ENCODE measurements around the gene ASTN1.
A peak's percentile ranks its signal among the peaks of the same experiment; 100 is the strongest.

Gene ASTN1

DNA sequence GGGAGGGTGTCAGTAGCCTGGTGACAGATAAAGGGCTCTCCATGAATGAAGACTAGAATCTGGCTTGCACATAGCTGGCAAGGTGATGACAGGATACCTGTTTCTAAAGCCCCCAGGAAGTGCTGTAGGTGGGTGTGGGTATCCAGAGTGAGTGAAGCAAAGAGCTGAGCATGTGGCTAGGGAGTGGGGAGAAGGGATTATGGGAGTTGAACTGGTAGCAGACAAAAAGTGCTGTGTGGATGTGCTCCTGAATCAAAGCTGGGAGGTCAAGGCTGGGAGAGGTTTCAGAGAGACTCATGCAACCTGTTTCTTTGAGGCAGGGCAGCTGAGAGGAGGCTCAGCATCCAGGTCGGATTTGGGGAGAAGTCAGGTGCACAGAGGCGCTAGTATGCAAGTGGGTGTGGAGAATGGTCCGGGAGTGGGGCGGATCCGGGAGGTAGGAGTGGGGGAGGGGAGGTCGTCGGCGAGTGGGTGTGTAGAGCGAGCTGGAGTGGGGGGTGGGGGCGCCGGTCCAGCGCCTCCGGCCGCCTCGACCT is 600 bp downstream of the ASTN1 start:
- no peak for DNase-seq (ENCODE audit: low spot score)

DNA sequence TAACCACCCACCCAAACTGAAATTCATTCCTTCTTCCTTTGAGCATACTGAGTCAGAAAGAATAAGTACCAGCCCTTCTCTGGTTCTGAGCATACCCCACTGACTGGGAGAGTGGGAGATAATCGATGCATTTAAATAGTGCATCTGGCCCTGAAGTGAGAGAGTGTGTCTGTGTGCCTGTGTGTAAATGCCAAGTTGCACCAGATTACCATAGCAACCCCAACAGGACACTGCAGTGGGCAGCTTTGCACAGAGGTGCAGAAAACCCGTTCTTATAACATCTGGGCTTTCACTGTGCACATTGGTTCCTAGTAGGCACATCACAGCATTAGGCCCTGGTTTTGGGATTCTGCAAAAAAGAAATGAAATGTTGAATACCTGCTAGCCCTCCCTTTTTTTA is 2.3 kb downstream of the ASTN1 start:
- no peak for DNase-seq (ENCODE audit: low spot score)

DNA sequence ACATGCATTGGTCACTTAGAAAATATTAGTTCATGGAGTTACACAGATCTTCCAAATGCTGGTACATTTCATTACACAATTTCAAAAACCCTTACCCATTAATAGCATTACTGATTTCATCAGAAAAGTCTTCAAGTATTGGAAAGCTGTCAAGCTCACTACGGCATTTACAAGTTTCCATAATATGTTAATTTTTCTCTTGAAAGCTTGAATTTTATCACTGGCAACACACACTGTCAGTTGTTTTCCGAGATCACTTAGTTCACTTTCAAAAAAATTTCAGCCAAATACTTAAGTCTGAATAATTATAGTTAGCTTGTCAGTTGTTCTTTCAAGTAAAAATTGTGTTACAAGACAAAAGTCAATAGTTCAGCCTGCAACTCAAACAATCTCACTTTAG is 18.0 kb downstream of the ASTN1 start:
- DNase-seq (ENCODE audit: low spot score) = no peak

DNA sequence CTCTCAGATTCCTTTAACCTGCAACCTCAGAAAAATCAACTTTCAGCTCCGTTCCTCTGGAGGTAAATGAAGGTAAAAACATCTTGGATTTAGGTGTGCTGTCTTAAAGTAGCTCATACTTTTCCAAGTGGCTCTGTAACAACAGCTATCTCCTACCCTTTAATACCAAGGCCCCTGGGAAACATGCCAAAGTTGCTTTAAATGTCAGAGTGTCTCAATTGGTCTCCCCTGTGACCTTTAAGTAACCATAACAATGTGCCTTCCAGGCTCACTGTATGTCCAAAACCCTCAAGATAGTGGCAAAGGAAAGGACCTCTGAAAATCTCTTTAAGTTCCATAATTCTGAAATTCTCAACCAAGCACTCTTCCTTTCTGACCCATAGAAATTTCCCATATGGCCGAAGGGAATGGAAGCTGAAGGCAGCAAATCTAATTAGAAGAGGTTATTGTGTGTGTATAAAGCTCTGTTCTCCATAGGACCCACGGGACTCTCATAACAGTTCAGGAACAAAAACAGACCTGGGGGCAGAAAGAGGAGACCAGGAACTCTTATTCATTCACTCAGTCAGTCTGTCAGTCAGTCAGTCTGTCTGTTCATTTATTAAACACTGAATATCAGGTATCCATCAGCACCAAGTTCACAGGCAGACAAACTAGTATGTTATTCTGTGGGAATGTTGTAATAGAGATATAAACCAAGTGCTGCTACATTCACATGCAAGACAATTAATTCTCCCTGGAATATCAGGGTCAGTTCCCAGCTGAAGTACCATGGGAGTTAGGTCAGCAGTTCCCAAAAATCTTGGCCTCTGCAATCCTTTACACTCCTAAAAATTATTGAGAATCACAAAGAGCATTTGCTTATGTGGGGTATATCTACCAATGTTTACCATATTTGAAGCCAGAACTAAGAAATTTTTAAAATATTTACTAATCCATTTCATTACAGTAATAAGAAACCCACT is 19.1 kb downstream of the ASTN1 start:
- DNase-seq (ENCODE audit: low spot score) = no peak

DNA sequence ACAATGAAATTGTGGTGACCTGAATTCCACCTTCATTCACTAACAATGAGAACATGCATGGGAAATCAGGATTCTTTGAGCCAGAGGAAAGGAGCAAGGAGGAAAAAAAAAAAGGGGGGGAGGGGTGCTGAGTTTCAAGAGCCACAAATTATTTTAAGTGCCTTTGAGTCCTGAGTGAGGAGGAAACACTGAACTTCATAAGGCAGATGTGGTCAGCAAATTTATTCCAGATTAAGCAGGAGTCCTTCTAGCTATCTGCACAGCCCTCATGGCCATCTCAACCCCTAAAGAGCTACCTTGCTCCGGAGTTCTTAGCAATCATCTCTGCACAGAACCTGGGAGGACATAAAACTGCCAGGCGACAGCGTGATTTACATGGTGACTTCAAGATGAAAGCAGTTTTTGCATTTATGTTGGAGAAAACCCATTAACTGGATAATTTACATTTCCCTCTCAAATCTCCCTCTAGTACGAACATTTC is 21.7 kb downstream of the ASTN1 start:
- no peak for DNase-seq (ENCODE audit: low spot score)

DNA sequence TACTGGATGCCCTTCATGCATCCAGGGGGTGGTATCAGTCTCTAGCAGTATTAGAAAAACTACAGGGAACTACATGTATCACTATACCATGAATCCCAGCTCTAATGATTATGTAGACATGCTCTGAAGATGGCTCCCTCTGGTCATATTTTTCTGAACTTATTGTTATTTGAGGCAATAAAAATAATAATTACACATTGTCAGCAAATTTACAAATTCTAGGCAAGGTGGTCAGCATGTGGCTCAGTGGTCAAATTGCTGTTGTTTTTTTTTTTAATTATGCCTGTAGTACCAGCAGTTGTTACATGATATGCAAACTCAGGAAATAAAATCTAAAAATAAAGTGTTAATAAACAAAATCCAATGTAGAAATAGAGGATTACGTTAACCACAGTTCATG is 22.5 kb downstream of the ASTN1 start:
- DNase-seq (ENCODE audit: low spot score) = no peak

DNA sequence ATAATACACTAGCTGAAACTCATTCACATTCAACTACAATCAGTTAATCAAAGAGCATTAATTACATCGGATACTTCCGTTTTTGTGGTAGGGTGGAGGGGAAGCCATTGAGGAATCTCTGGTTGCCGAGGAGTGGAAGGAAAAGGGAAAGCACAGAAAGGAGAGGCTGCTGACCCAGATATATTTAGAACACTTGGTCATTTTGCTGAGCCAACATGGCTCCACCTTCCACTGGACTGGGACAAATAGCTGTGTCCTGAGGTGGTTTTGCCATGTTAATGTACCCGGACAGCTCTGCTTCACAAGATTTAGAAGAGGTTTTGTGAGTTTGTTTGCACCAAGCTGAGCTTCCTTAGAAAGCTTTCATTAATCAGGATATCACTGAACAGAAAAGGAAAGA is 26.2 kb downstream of the ASTN1 start:
- DNase-seq (ENCODE audit: low spot score) = no peak

DNA sequence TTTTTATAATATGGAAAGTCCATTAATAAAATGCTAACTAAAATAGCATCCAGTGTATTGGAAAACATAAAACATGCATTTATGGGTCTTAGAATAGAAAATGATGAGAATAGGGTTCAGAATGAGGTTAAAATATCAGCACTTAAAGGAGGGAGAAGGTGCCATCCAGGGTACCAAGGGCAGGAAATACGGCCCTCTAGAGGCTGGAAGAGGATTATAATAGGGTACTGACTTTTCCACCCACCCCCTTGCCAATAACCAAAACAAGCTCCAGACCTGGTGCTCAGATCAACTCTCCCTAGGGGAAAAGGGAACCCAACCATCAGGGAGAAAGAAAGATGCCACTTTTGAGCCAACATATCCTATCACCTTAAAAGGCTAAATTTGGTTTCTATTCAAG is 26.7 kb downstream of the ASTN1 start:
- no peak for DNase-seq (ENCODE audit: low spot score)

DNA sequence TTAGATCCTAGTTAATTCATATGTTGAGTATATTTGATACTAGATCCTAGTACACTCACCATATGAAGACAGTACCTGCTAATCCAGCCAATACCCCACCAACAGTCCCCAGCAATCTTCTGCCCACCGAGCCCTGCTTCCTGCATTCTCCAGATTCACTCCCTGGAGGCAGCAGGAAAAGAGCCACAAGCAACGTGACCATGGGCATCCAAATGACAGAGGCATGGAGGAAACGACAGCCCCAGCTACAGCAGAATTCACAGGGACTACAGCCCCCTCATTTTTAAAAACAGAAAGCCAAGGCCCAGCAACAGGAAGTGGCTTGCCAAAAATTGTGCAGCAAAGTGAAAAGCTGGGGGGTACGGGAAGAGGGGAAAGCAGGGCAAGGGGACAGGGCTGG is 29.3 kb downstream of the ASTN1 start:
- DNase-seq (ENCODE audit: low spot score) = no peak

DNA sequence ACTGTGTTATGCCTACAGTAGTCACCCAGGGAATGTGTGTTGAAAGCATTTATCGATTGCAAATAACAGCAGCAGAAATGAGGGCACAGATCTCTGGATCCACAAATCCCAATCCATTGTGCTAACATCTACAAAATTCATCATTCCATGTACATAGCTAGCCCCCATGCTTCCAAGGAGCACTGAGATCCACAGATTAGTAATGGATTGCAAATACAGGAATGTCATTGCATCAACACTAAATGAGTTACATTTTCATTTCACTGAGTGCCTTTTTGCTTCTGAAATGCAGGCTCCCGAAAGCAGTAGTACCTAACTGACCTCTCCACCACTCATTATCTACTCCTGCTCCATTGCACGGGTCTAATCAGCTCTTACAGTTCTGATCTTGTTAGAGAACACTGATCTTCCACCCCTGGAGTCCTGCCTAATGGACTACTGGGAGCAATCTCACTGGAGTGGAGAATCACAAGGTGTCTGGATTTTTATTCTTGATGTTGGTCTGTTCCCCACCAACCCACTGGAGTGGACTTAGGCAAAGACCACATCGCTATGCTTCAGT is 30.5 kb downstream of the ASTN1 start:
- no peak for DNase-seq (ENCODE audit: low spot score)

DNA sequence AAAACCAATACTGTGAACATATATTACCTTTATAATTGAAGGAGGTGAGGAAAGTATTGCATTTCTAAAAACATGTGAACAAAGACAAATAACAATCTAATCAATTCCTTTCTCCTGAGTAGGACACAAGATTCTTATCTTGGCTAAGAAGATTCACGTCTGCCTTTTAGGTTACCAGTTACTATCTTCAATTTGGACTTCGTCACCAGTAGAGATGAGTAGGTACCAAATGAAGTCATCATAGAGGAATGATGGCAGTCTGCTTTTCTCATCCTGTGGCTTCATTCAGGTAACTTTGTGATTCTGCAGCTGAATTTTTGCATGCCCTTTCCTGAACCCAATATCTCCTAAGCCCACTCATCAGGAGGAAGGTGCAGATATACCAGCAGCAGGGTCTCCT is 32.4 kb downstream of the ASTN1 start:
- no peak for DNase-seq (ENCODE audit: low spot score)

DNA sequence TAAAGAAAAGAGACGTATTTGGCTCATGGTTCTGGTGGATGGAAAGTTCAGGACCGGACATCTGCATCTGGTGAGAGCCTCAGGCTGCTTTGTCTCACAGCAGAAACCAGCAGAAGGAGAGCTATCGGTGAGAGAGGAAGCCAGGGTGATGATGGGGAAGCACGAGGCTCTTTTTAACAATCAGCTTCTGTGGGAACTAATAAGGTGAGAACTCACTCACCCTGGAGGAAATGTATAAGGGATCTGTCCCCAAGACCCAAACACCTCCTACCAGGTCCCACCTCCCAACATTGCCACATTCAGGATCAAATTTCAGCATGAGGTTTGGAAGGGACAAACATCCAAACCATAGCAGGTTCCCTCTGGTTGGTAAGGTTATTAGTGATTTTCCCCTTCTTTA is 32.8 kb downstream of the ASTN1 start:
- no peak for DNase-seq (ENCODE audit: low spot score)

DNA sequence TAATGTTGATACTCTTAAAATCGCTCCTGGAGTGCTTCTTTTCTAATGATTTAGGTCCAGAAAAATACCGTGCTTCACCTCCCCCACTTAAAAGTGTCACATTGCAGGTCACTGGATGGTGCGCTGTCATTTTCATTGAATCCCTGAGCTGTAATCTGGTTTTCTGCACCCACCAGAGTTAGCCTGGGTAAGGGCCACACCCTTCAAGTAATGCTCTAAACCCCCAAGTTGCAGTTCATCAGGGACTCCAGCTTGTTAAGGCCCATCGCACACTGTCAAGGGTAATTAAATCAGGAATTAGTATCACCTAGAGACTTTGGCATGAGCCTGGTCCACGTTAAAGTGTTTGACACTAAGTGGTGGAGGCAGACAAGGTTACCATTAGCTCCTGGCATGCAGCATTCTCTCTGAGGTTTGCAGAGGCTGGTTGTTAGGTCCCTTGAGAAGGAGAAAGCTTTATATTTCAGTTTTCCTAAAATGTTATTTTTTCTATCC is 34.0 kb downstream of the ASTN1 start:
- DNase-seq (ENCODE audit: low spot score) = no peak

DNA sequence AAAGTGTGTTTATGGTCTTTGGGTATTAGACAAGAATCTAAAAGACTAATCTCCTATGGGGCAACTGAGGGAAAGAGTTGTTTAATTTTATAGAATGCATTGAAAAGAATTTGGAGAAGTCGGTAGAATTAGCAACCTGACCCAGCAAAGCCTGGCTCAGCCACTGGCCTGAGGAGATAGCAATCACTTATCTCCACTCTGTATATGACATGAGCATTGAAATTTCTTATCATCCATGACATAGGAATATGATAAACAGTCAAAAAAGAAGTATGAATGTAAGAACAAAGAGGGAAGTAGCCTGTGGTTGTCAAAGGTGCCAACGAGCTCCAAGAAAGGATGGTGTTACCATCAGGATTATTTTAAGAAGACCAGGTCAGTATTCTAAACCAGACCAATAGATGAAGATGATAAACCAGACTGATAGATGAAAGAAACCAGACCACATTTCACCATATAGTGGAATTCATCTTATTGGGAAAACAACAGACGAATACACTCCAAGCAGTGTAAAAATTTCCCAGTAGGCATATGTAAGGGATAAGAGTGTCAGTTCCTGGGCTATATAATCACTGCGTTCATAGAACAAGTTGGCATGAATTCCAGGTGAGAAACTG is 35.7 kb downstream of the ASTN1 start:
- no peak for DNase-seq (ENCODE audit: low spot score)

DNA sequence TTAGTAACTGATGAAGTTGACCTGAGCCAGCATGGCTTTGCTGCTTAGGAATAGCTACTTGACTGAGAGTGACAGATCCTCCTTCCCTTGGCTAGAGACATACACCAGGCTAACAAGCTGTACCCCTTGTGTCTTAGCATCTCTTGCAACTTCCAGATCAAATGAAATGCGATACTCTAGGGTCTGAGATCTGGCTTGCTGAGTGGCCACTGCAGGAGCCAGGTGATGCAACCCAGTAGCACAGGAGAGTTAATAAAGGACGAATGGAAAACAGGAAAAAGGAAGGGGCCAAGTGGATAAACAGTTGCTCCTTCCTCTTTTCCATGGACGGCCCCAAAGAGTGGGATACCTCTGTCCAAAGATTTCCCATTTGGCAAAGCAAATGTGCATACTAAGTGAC is 38.2 kb downstream of the ASTN1 start:
- DNase-seq (ENCODE audit: low spot score) = no peak

DNA sequence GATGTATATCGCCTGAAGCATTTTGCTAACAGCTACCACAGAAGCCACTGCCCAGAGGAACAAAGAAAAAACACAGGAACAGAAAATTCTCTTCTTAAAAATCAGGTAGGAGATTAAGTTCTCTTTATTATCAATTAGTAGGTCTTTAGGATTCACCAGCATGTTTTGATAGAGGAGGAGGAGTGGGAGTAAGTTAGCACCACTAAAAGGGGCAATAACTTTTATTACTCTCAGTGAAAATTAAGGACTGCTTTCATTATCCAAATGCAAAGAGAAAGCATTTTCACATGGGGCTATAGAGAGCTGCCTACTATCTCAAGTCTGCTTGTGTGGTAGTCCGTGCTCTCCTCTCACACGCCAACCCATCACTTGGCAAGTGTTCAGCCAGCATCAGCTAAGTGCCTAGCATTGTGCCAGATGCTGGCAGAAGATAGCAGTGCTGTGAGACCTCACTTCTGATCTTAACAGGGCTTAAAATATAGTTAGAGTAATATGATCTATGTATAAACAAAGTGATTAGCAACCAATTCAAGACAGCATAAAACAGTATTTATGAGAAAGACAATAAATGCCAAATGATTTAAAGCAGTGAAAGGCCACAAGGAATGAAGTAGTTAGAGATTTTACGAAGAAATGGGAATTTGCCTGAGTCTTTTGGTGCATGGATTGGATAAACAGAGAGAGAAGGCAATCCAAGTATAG is 39.8 kb downstream of the ASTN1 start:
- no peak for DNase-seq (ENCODE audit: low spot score)

DNA sequence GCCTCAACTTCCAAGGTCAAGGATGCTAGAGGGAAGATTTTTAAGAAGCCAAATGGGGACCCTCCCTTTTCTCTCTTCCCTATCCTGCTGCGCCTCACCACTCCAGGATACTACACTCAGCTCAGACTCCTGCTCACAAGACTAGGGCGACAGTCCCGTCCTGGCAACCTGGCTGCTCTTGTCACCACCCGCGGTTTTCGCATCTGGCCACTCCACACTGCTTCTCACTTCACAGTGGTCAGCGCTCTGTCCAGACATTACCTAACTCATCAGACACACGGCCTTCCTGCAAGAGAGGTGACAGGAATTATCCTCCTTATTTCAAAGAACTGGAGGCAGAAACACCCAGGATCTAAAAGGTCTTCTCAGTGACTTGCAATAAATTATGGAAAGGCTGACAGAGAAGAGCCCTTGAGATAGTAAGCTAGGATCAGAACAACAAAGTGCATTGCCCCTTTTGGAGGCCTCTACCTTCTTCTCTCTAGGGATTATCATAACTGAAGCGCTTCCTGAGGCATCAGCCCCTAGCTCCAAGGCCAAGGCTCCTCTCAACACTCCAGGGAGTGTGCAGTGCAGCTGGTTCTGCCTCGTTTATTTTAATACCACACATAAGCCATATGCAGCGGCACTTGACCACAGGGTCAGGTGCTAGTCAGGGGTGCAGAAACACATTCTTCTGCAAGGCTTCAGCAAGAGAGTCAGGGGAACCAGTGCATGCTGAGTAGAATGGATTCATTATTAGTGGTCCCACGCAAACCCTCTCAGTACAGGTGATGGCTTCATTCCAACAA is 41.9 kb downstream of the ASTN1 start:
- no peak for DNase-seq (ENCODE audit: low spot score)

DNA sequence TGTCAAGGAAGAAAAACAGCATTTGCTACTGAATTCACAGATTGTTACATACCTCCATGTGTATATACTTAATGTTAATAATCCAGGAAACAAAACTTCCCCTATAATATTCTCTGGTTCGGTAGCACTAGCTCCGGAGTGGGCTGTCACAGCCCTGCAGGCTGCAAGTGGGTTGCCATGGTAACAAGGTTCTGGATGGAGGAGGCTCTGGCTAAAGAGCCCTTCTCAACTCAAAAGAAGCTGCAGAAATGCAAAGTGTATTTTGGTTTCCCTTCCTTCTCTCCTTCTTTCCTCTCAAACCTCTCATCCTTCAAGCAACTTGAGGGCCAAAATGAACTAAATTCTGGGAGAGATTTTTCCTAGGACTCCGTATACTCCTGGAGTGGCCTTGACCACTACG is 45.2 kb downstream of the ASTN1 start:
- no peak for DNase-seq (ENCODE audit: low spot score)

DNA sequence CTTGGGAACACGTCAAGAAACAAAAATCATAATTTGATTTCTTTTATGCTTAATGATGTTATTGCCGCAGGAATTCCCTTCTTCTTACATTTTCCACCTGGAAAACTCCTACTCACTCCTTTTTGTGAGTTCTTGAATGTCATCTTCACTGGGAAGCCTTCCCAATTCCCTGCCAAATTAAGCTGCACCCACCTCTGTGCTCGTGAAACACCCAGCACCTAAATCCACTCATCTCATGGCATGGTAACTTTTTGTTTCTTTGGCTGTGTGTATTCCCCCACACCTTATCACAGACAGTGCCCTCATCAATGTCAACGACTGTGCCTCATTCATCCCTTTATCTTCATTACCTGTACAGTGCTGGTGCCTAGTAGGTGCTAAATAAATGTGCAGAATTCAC is 45.6 kb downstream of the ASTN1 start:
- DNase-seq (ENCODE audit: low spot score) = peak; percentile 70

DNA sequence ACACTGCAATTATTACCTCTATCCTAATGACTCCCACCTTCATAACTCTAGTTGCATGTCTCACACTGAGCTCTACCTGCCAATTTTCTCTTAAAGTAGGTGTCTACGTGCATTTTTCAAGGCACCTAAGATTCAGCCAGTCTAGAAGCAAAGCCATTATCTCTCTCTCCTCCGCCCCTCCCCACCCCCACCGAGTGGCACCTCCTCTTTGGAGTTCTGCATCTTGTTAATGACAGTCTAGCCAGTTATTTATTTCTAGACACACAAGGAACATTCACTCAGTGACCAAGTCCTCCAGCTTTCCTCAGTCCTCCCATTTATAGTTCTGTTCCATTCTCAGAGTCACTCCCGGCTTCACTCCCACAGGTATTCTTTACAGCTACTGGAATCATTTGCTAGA is 47.6 kb downstream of the ASTN1 start:
- peak; percentile 7 for DNase-seq (ENCODE audit: low spot score)

Data from putamen (tissue), 1 donor.